ENCODE results near the gene HMOX1. TPM values are rescaled to one million over a fixed set of nuclear protein-coding genes. Genes with fewer than 3 reads are reported as not detected.

Gene HMOX1
- total RNA-seq, 1 experiment from 2014 or later, result 12.1 TPM

DNA sequence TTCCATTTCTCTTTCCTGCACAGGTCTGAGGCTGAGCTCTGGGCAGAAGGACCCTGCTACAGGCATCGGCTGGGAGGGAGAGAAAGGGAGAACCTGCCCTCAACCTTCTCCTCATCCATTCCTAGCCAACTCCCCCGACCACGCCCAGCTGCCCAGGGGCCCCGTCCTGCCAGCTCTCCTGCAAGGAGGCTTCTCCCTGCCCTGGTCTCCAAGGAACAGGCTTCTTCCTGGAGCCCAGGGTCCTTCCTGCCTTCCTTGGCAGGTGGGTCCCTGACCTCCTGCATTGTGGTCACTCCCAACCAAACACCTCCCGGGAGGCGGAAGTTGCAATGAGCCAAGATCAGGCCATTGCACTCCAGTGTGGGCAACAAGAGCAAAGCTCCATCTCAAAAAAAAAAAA lies 12.5 kb upstream of the HMOX1 start:
- CTCF ChIA-PET, result interaction anchor here (0.6 to 2.0 kb wide), 6 partner anchors 8 to 316 kb away, joined by 3 to 7 read pairs (median 4); no protein-coding TSS in a partner anchor
- ATAC-seq, result no peak

DNA sequence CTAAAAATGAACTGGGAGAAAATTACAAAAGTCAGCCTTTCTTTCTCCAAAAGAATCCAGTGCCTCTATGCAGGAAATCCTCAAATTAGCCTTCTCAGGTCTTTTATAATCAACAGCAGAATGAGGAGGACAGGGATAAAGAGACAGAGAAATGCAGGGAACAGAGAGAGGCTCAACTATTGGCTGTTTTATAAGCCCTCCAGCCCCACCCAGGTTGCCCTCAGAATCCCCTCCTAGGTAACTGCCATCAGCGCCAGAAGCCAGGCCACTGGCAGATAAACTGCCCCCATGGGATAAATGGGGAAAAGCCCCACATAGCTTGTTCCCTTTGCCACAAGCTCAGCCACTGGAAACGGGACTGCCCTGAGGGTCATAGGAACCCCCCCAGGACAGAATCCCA lies 10.9 kb upstream of the HMOX1 start:
- Mint-ChIP-seq H3K27ac (no peak overlapping the region), H3K4me3 (no peak overlapping the region), H3K9me3 (no peaks in the 10 kb centered on the region), H3K4me1 (peaks cover 33% of the 10 kb centered on the region), H3K27me3 (ENCODE audit: low read depth) (peaks cover 4% of the 10 kb centered on the region; the same call in 1 of the 2 replicates), H3K36me3 (no peaks in the 10 kb centered on the region)
- ATAC-seq, result no peak
- ChIA-PET POLR2A (no interaction called here), CTCF (interaction anchor here (0.8 to 1.5 kb wide), 3 partner anchors 9 to 61 kb away, joined by 3 to 6 read pairs (median 4); no protein-coding TSS in a partner anchor)
- DNase-seq (ENCODE audit: low spot score), result no peak
- no peak for TF ChIP-seq RELA (CRISPR knock-in tag; IDR thresholded peaks at IDR 0.05; ENCODE audit: borderline replicate concordance)
- TF ChIP-seq MXD4 (CRISPR knock-in tag; IDR thresholded peaks at IDR 0.05; ENCODE audit: borderline replicate concordance), result no peak
- TF ChIP-seq SMAD3 (CRISPR knock-in tag; IDR thresholded peaks at IDR 0.05; ENCODE audit: borderline replicate concordance), result no peak
- TF ChIP-seq ZNF138 (CRISPR knock-in tag; conservative IDR thresholded peaks at IDR 0.05), result no peak
- TF ChIP-seq ETV6 (CRISPR knock-in tag; IDR thresholded peaks at IDR 0.05), result no peak
- no peak for TF ChIP-seq SOX15 (CRISPR knock-in tag; IDR thresholded peaks at IDR 0.05)
- TF ChIP-seq, protein P1, sequence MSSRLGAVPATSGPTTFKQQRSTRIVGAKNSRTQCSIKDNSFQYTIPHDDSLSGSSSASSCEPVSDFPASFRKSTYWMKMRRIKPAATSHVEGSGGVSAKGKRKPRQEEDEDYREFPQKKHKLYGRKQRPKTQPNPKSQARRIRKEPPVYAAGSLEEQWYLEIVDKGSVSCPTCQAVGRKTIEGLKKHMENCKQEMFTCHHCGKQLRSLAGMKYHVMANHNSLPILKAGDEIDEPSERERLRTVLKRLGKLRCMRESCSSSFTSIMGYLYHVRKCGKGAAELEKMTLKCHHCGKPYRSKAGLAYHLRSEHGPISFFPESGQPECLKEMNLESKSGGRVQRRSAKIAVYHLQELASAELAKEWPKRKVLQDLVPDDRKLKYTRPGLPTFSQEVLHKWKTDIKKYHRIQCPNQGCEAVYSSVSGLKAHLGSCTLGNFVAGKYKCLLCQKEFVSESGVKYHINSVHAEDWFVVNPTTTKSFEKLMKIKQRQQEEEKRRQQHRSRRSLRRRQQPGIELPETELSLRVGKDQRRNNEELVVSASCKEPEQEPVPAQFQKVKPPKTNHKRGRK (CRISPR knock-in tag; IDR thresholded peaks at IDR 0.05; ENCODE audit: borderline replicate concordance), result no peak
- no peak for TF ChIP-seq ZNF317 (CRISPR knock-in tag; IDR thresholded peaks at IDR 0.05; ENCODE audit: borderline replicate concordance, low read depth)
- TF ChIP-seq, protein P2, sequence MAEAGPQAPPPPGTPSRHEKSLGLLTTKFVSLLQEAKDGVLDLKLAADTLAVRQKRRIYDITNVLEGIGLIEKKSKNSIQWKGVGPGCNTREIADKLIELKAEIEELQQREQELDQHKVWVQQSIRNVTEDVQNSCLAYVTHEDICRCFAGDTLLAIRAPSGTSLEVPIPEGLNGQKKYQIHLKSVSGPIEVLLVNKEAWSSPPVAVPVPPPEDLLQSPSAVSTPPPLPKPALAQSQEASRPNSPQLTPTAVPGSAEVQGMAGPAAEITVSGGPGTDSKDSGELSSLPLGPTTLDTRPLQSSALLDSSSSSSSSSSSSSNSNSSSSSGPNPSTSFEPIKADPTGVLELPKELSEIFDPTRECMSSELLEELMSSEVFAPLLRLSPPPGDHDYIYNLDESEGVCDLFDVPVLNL (CRISPR knock-in tag; IDR thresholded peaks at IDR 0.05; ENCODE audit: borderline replicate concordance, low read depth), result no peak
- TF ChIP-seq, protein P3, sequence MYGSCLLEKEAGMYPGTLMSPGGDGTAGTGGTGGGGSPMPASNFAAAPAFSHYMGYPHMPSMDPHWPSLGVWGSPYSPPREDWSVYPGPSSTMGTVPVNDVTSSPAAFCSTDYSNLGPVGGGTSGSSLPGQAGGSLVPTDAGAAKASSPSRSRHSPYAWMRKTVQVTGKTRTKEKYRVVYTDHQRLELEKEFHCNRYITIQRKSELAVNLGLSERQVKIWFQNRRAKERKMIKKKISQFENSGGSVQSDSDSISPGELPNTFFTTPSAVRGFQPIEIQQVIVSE (CRISPR knock-in tag; IDR thresholded peaks at IDR 0.05; ENCODE audit: borderline replicate concordance), result no peak
- TF ChIP-seq, protein P4, sequence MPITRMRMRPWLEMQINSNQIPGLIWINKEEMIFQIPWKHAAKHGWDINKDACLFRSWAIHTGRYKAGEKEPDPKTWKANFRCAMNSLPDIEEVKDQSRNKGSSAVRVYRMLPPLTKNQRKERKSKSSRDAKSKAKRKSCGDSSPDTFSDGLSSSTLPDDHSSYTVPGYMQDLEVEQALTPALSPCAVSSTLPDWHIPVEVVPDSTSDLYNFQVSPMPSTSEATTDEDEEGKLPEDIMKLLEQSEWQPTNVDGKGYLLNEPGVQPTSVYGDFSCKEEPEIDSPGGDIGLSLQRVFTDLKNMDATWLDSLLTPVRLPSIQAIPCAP (CRISPR knock-in tag; IDR thresholded peaks at IDR 0.05), result no peak
- no peak for TF ChIP-seq TEAD1 (CRISPR knock-in tag; IDR thresholded peaks at IDR 0.05)
- TF ChIP-seq, protein P5, sequence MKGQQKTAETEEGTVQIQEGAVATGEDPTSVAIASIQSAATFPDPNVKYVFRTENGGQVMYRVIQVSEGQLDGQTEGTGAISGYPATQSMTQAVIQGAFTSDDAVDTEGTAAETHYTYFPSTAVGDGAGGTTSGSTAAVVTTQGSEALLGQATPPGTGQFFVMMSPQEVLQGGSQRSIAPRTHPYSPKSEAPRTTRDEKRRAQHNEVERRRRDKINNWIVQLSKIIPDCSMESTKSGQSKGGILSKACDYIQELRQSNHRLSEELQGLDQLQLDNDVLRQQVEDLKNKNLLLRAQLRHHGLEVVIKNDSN (CRISPR knock-in tag; IDR thresholded peaks at IDR 0.05), result no peak
- TF ChIP-seq SP1 (CRISPR knock-in tag; conservative IDR thresholded peaks at IDR 0.05), result no peak
- TF ChIP-seq, protein P6, sequence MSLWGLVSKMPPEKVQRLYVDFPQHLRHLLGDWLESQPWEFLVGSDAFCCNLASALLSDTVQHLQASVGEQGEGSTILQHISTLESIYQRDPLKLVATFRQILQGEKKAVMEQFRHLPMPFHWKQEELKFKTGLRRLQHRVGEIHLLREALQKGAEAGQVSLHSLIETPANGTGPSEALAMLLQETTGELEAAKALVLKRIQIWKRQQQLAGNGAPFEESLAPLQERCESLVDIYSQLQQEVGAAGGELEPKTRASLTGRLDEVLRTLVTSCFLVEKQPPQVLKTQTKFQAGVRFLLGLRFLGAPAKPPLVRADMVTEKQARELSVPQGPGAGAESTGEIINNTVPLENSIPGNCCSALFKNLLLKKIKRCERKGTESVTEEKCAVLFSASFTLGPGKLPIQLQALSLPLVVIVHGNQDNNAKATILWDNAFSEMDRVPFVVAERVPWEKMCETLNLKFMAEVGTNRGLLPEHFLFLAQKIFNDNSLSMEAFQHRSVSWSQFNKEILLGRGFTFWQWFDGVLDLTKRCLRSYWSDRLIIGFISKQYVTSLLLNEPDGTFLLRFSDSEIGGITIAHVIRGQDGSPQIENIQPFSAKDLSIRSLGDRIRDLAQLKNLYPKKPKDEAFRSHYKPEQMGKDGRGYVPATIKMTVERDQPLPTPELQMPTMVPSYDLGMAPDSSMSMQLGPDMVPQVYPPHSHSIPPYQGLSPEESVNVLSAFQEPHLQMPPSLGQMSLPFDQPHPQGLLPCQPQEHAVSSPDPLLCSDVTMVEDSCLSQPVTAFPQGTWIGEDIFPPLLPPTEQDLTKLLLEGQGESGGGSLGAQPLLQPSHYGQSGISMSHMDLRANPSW (CRISPR knock-in tag; conservative IDR thresholded peaks at IDR 0.05; ENCODE audit: low read depth), result no peak
- TF ChIP-seq ZNF263 (CRISPR knock-in tag; IDR thresholded peaks at IDR 0.05; ENCODE audit: low read depth), result no peak
- TF ChIP-seq, protein P7, sequence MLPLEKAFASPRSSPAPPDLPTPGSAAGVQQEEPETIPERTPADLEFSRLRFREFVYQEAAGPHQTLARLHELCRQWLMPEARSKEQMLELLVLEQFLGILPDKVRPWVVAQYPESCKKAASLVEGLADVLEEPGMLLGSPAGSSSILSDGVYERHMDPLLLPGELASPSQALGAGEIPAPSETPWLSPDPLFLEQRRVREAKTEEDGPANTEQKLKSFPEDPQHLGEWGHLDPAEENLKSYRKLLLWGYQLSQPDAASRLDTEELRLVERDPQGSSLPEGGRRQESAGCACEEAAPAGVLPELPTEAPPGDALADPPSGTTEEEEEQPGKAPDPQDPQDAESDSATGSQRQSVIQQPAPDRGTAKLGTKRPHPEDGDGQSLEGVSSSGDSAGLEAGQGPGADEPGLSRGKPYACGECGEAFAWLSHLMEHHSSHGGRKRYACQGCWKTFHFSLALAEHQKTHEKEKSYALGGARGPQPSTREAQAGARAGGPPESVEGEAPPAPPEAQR (CRISPR knock-in tag; IDR thresholded peaks at IDR 0.05), result no peak
- no peak for TF ChIP-seq ZNF423 (CRISPR knock-in tag; IDR thresholded peaks at IDR 0.05)
- TF ChIP-seq RORB (CRISPR knock-in tag; IDR thresholded peaks at IDR 0.05), result no peak

More for the DNA sequence above, 12.5 kb upstream of the HMOX1 start:
- peaks cover 4% of the 10 kb centered on the region; the same call in 1 of the 2 replicates for H3K27me3 Mint-ChIP-seq (ENCODE audit: low read depth)
- POLR2A ChIA-PET, result interaction anchor here (0.6 to 1.2 kb wide), 4 partner anchors 18 to 71 kb away, joined by 3 to 4 read pairs (median 3); no protein-coding TSS in a partner anchor
- no peak overlapping the region for H3K4me3 Mint-ChIP-seq
- no peak overlapping the region for H3K27ac Mint-ChIP-seq
- H3K4me1 Mint-ChIP-seq, result peaks cover 27% of the 10 kb centered on the region
- no peaks in the 10 kb centered on the region for H3K36me3 Mint-ChIP-seq
- TF ChIP-seq ATF1 (CRISPR knock-in tag; IDR thresholded peaks at IDR 0.05), result no peak
- TF ChIP-seq, protein P8, sequence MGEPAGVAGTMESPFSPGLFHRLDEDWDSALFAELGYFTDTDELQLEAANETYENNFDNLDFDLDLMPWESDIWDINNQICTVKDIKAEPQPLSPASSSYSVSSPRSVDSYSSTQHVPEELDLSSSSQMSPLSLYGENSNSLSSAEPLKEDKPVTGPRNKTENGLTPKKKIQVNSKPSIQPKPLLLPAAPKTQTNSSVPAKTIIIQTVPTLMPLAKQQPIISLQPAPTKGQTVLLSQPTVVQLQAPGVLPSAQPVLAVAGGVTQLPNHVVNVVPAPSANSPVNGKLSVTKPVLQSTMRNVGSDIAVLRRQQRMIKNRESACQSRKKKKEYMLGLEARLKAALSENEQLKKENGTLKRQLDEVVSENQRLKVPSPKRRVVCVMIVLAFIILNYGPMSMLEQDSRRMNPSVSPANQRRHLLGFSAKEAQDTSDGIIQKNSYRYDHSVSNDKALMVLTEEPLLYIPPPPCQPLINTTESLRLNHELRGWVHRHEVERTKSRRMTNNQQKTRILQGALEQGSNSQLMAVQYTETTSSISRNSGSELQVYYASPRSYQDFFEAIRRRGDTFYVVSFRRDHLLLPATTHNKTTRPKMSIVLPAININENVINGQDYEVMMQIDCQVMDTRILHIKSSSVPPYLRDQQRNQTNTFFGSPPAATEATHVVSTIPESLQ (CRISPR knock-in tag; IDR thresholded peaks at IDR 0.05), result no peak
- no peaks in the 10 kb centered on the region for H3K9me3 Mint-ChIP-seq
- no peak for DNase-seq (ENCODE audit: low spot score)

Measured in WTC11 (cell line).